Liver (tissue), 3 donors: Measurements from ENCODE around the gene C3orf20.
A peak's percentile ranks its signal among the peaks of the same experiment; 100 is the strongest.

Experiments
- GABPA ChIP-seq, 2 donors: IDR thresholded peaks in 1 of 2; conservative IDR thresholded peaks in 1 of 2; 2 replicates each; pipeline ENCODE4 v1.6.1; 2016; ENCODE audit warnings: antibody characterized with exemption in 2 of 2, mild to moderate bottlenecking in 1 of 2, moderate library complexity in 1 of 2
- RXRA ChIP-seq, 2 donors: IDR thresholded peaks; 2 replicates each; pipeline ENCODE4 v1.6.1; 2017 to 2018; ENCODE audit warnings: antibody characterized with exemption in 2 of 2, mild to moderate bottlenecking in 1 of 2
- TAF1 ChIP-seq: conservative IDR thresholded peaks from 2 replicates; pipeline ENCODE4 v1.6.1; 2016; ENCODE audit warnings: antibody characterized with exemption, mild to moderate bottlenecking
- TF ChIP-seq, protein P1 (sequence below): fragments of 150-350 bp; IDR thresholded peaks from 2 replicates; pipeline ENCODE4 v1.5.1; 2017; ENCODE audit warnings: improper control_type of control experiment, low read depth, low read length; ENCODE audit not compliant: missing input control
- TF ChIP-seq, protein P2 (sequence below): IDR thresholded peaks from 2 replicates; pipeline ENCODE4 v1.6.1; 2016; ENCODE audit warnings: antibody characterized with exemption, mild to moderate bottlenecking
- donor health status: healthy.
- donor health status: healthy.

DNA sequence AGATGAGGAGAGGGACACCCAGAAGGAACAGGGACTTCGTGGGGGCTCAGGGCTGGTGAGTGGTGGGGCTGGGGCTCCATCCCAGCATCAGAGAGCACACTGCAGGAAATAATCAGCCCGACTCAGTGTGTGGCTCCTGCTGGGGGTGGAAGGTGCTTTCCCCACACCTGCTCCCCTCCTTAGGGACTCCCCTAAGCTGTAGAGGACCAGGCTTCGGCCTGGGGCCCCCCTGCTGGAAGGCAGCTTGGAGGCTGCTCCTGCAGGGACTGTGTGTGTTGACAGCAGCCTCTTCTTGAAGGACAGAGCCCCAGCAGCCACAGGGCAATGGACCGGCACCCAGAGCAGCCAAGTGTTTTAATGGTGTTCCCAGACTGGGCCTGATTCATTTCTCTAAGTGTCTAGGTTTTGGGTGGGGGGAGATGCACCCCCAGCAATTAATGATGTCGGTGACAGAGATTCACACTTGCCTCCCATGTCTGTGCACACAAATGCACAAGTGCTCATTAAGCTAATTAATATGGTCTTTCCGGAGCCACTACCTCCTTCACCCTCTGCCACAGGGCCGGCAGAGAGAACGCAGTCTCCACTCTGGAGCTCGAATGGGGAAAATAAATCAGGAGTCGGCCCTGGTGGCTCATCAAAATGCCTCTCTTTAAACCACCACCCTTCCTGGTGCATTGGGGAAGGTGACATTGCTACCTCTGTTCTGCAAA lies 126.9 kb downstream of the C3orf20 start:
- TF ChIP-seq, protein P1, sequence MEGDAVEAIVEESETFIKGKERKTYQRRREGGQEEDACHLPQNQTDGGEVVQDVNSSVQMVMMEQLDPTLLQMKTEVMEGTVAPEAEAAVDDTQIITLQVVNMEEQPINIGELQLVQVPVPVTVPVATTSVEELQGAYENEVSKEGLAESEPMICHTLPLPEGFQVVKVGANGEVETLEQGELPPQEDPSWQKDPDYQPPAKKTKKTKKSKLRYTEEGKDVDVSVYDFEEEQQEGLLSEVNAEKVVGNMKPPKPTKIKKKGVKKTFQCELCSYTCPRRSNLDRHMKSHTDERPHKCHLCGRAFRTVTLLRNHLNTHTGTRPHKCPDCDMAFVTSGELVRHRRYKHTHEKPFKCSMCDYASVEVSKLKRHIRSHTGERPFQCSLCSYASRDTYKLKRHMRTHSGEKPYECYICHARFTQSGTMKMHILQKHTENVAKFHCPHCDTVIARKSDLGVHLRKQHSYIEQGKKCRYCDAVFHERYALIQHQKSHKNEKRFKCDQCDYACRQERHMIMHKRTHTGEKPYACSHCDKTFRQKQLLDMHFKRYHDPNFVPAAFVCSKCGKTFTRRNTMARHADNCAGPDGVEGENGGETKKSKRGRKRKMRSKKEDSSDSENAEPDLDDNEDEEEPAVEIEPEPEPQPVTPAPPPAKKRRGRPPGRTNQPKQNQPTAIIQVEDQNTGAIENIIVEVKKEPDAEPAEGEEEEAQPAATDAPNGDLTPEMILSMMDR = no peak
- no peak for TF ChIP-seq GABPA (IDR thresholded peaks at IDR 0.05 in 1 of 2, conservative IDR thresholded peaks at IDR 0.05 in 1 of 2)
- TF ChIP-seq TAF1 = peak; percentile 21
- no peak for TF ChIP-seq RXRA (IDR thresholded peaks at IDR 0.05)
- TF ChIP-seq, protein P2, sequence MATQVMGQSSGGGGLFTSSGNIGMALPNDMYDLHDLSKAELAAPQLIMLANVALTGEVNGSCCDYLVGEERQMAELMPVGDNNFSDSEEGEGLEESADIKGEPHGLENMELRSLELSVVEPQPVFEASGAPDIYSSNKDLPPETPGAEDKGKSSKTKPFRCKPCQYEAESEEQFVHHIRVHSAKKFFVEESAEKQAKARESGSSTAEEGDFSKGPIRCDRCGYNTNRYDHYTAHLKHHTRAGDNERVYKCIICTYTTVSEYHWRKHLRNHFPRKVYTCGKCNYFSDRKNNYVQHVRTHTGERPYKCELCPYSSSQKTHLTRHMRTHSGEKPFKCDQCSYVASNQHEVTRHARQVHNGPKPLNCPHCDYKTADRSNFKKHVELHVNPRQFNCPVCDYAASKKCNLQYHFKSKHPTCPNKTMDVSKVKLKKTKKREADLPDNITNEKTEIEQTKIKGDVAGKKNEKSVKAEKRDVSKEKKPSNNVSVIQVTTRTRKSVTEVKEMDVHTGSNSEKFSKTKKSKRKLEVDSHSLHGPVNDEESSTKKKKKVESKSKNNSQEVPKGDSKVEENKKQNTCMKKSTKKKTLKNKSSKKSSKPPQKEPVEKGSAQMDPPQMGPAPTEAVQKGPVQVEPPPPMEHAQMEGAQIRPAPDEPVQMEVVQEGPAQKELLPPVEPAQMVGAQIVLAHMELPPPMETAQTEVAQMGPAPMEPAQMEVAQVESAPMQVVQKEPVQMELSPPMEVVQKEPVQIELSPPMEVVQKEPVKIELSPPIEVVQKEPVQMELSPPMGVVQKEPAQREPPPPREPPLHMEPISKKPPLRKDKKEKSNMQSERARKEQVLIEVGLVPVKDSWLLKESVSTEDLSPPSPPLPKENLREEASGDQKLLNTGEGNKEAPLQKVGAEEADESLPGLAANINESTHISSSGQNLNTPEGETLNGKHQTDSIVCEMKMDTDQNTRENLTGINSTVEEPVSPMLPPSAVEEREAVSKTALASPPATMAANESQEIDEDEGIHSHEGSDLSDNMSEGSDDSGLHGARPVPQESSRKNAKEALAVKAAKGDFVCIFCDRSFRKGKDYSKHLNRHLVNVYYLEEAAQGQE = no peak
